HCT116 (cell line): ENCODE results near the gene ADGRG1. TPM values are rescaled to one million over a fixed set of nuclear protein-coding genes. Genes with fewer than 3 reads are reported as not detected.

ENCODE experiments used
- ATAC-seq: fragments of 200-7000 bp; cut with Tn5 transposase; 2 replicates; pipeline ENCODE4 v1.9.1; 2020; ENCODE audit warnings: mild to moderate bottlenecking, moderate library complexity
- BruUV-seq: library from RNA; stranded (reverse); fragments of 400-500 nt; replicated peaks from 2 replicates; lab custom pipeline; 2021; lab: Mats Ljungman, UMichigan
- CTCF ChIA-PET: fragments of 300-600 bp; sonication (Branson Sonifier 250); formaldehyde crosslinking; loops from one replicate; lab custom pipeline; 2021; ENCODE audit warnings: antibody characterized with exemption; lab: Charles Lee
- POLR2A ChIA-PET: fragments of 300-600, 350-600 bp; sonication (Branson Sonifier 250); formaldehyde crosslinking; loops from one replicate; lab custom pipeline; 2021; ENCODE audit warnings: antibody characterized with exemption; lab: Charles Lee
- RAD21 ChIA-PET, 2 experiments: fragments of 300-600 bp; sonication (Branson Sonifier 250); formaldehyde crosslinking; loops; one replicate each; lab custom pipeline; 2023; ENCODE audit warnings: low total read pairs in 2 of 2; ENCODE audit not compliant: uncharacterized antibody in 2 of 2, unreplicated experiment in 2 of 2, low non-redundant PET in 1 of 2; lab: Charles Lee
- DNase-seq: peaks from one replicate; pipeline ENCODE4 v3.0.0-alpha.2; 2010; ENCODE audit warnings: low read depth, low spot score
- H2AFZ ChIP-seq: fragments of 200-600 bp; shearing (Covaris generic), sonication (generic); 2 replicates; pipeline ENCODE4 v1.6.1; 2017; ENCODE audit warnings: low read depth, mixed run types, mixed read lengths, antibody characterized with exemption, low read length; ENCODE audit not compliant: poor library complexity, severe bottlenecking
- H3K27ac ChIP-seq: 2 replicates; pipeline ENCODE4 v1.5.1; 2012; ENCODE audit warnings: low read depth, low read length
- H3K27me3 ChIP-seq: fragments of 200-600 bp; sonication (generic); 2 replicates; pipeline ENCODE4 v1.6.1; 2016; ENCODE audit warnings: mixed run types, low read length, mixed read lengths; ENCODE audit not compliant: insufficient read depth
- H3K36me3 ChIP-seq, 2 experiments: fragments of 200-500 bp in 1 of 2; fragments of 200-600 bp in 1 of 2; sonication (Bioruptor generic) in 1 of 2; sonication (generic) in 1 of 2; 2 replicates each; pipeline versions ENCODE4 v1.5.1 to v1.6.1; 2014 to 2016; ENCODE audit warnings: low read length in 2 of 2, inconsistent platforms in 1 of 2, mixed read lengths in 1 of 2, mixed run types in 1 of 2; ENCODE audit not compliant: insufficient read depth in 2 of 2, control insufficient read depth in 1 of 2
- H3K4me1 ChIP-seq, 2 experiments: fragments of 200-600 bp in 1 of 2; sonication (generic) in 1 of 2; 2 replicates each; pipeline versions ENCODE4 v1.5.1 to v1.6.1; 2012 to 2017; ENCODE audit warnings: low read length in 2 of 2, inconsistent platforms in 1 of 2, mild to moderate bottlenecking in 1 of 2, mixed read lengths in 1 of 2, mixed run types in 1 of 2, moderate library complexity in 1 of 2; ENCODE audit not compliant: insufficient read depth in 2 of 2, control insufficient read depth in 1 of 2
- H3K4me2 ChIP-seq: fragments of 200-600 bp; sonication (generic); 2 replicates; pipeline ENCODE4 v1.6.1; 2017; ENCODE audit warnings: mixed run types, low read length, mixed read lengths
- H3K4me3 ChIP-seq, 2 experiments: fragments of 200-600 bp in 1 of 2; sonication (generic) in 1 of 2; replicated peaks in 1 of 2; 2 replicates each; pipeline ENCODE4 v1.5.1; 2011 to 2016; ENCODE audit warnings: low read length in 2 of 2, control low read depth in 1 of 2, low read depth in 1 of 2, mild to moderate bottlenecking in 1 of 2, mixed read lengths in 1 of 2, mixed run types in 1 of 2
- H3K79me2 ChIP-seq: fragments of 200-600 bp; sonication (generic); 2 replicates; pipeline ENCODE4 v1.6.1; 2017; ENCODE audit warnings: mild to moderate bottlenecking, mixed run types, low read length, moderate library complexity, mixed read lengths; ENCODE audit not compliant: insufficient read depth
- H3K9ac ChIP-seq: fragments of 200-600 bp; sonication (generic); 2 replicates; pipeline ENCODE4 v1.6.1; 2016; ENCODE audit warnings: low read length, mixed read lengths
- H3K9me2 ChIP-seq: fragments of 200-600 bp; sonication (generic), shearing (Covaris generic); 2 replicates; pipeline ENCODE4 v1.6.1; 2017; ENCODE audit warnings: mixed run types, mild to moderate bottlenecking, moderate library complexity; ENCODE audit not compliant: insufficient read depth
- H3K9me3 ChIP-seq, 2 experiments: fragments of 200-500 bp in 1 of 2; fragments of 200-600 bp in 1 of 2; sonication (Bioruptor generic) in 1 of 2; sonication (generic) in 1 of 2; 2 replicates each; pipeline ENCODE4 v1.6.1; 2014 to 2017; ENCODE audit warnings: low read length in 2 of 2, mixed read lengths in 2 of 2, inconsistent platforms in 1 of 2, low read depth in 1 of 2, mild to moderate bottlenecking in 1 of 2, mixed run types in 1 of 2, moderate library complexity in 1 of 2; ENCODE audit not compliant: control insufficient read depth in 1 of 2, insufficient read depth in 1 of 2
- H4K20me1 ChIP-seq: fragments of 200-600 bp; sonication (generic), shearing (Covaris generic); 2 replicates; pipeline ENCODE4 v1.6.1; 2017; ENCODE audit warnings: mixed run types, mild to moderate bottlenecking, moderate library complexity; ENCODE audit not compliant: insufficient read depth
- CBX3 ChIP-seq: IDR thresholded peaks from 2 replicates; pipeline ENCODE4 v1.6.1; 2012; ENCODE audit warnings: low read depth
- ELF1 ChIP-seq: IDR thresholded peaks from 2 replicates; pipeline ENCODE4 v1.6.1; 2012; ENCODE audit warnings: low read depth, borderline replicate concordance
- EZH2phosphoT487 ChIP-seq: fragments of 200-600 bp; IDR thresholded peaks from 2 replicates; pipeline ENCODE4 v1.6.1; 2018; ENCODE audit warnings: antibody characterized with exemption, borderline replicate concordance
- REST ChIP-seq: IDR thresholded peaks from 2 replicates; pipeline ENCODE4 v1.6.1; 2012; ENCODE audit warnings: low read depth
- intact Hi-C: fragments of 100-400 bp; cut with micrococcal nuclease; formaldehyde crosslinking; loops from 2 replicates; pipeline ENCODE4 v1.10.0; 2022
- total RNA-seq: library from RNA; stranded (reverse); gene quantifications from one replicate; pipeline ENCODE4 v1.2.1, GENCODE V29; 2021; ENCODE audit not compliant: unreplicated experiment
- TF ChIP-seq, protein P1 (sequence below): IDR thresholded peaks from 2 replicates; pipeline ENCODE4 v1.6.1; 2012

The ADGRG1 gene
- total RNA-seq, 1 experiment from 2014 or later = 36.4 TPM

GRCh38 chr16:57672824-57673223 is 44.4 kb downstream of the ADGRG1 start:
- RAD21 ChIA-PET = no interaction called here
- Histone ChIP-seq H3K27me3 (peaks cover 6% of the 10 kb centered on the region; the same call in 1 of the 2 replicates), H3K79me2 (no peaks in the 10 kb centered on the region), H4K20me1 (no peaks in the 10 kb centered on the region), H3K9me3 (no peaks in the 10 kb centered on the region), H3K9ac (no peak overlapping the region), H3K4me3 (no peak overlapping the region)
- ATAC-seq (no peak), DNase-seq (no peak)
- CTCF ChIA-PET = interaction anchor here (0.6 kb wide), 1 partner anchor 118 kb away, joined by 3 read pairs; no protein-coding TSS in a partner anchor
- POLR2A ChIA-PET = no interaction called here
- TF ChIP-seq EZH2phosphoT487 = no peak
- TF ChIP-seq, protein P1, sequence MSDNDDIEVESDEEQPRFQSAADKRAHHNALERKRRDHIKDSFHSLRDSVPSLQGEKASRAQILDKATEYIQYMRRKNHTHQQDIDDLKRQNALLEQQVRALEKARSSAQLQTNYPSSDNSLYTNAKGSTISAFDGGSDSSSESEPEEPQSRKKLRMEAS = no peak
- no peak for TF ChIP-seq CBX3
- TF ChIP-seq, all 23 proteins: peak for 0
- Histone ChIP-seq H3K9me2 (no peaks in the 10 kb centered on the region), H3K27ac (no peak overlapping the region), H2AFZ (no peak overlapping the region), H3K4me2 (no peak overlapping the region), H3K4me1 (peaks cover 10 to 29% of the 10 kb centered on the region in 2 experiments), H3K36me3 (no peaks in the 10 kb centered on the region)
- intact Hi-C loops = no loop called here
- BruUV-seq = no TSS peak

DNA sequence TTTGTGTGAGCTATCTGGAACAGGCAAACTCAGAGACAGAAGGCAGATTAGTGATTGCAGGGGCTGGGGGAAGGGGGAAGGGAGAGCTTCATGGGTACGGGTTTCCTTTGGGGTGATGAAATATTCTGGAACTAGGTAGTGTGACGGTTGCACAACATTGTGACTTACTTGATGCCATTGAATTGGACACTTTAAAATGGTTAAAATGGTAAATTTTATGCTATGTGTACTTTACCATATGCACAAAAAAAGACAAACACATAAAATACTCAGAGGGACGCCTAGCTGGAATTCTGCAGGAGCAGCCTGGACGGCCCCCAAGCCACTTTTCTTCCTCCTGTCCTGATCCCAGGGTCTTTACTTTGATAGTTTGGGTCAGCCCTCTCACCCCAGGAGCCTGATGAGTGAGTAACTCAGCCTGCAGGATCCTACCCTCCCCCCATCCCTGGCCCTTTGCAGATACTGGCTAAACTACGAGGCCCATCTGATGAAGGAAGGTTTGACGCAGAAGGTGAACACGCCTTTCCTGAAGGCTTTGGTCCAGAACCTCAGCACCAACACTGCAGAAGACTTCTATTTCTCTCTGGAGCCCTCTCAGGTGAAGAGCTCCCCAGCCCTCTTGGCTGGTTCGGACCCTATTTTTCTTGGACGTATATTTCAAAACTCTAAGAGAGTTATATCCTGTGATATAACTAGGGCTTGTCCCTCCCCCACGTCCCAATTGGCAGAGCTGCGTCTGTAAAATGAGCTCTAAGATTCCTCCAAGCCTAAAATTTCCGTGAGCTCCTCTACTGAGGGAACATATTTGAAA is 47.5 kb downstream of the ADGRG1 start:
- DNase-seq (no peak), ATAC-seq (no peak)
- ChIA-PET POLR2A (no interaction called here), CTCF (interaction anchor here (1.3 kb wide), 1 partner anchor 85 kb away, joined by 3 read pairs; no protein-coding TSS in a partner anchor), RAD21 (no interaction called here)
- H3K4me2 ChIP-seq = no peak overlapping the region
- no peaks in the 10 kb centered on the region for H3K79me2 ChIP-seq
- H3K4me3 ChIP-seq = no peak overlapping the region
- H3K9me3 ChIP-seq = no peaks in the 10 kb centered on the region
- H3K4me1 ChIP-seq = peaks cover 8 to 16% of the 10 kb centered on the region in 2 experiments
- H2AFZ ChIP-seq = no peak overlapping the region
- H3K36me3 ChIP-seq = no peaks in the 10 kb centered on the region
- TF ChIP-seq EZH2phosphoT487 (no peak), REST (no peak), ELF1 (no peak)
- no peak overlapping the region for H3K9ac ChIP-seq
- BruUV-seq = no TSS peak
- H4K20me1 ChIP-seq = no peaks in the 10 kb centered on the region
- intact Hi-C loops = no loop called here
- H3K27ac ChIP-seq = no peak overlapping the region
- H3K27me3 ChIP-seq = peaks cover 6% of the 10 kb centered on the region; the same call in 1 of the 2 replicates
- no peaks in the 10 kb centered on the region for H3K9me2 ChIP-seq
